GM18502 (cell line): Measurements from ENCODE around the gene PCDHGC4.
A peak's percentile ranks its signal among the peaks of the same experiment; 100 is the strongest.

ENCODE experiments used
- ATAC-seq: cut with Tn5 transposase; IDR thresholded peaks from one replicate; pipeline ENCODE4 v1.9.1; 2021; ENCODE audit warnings: mild to moderate bottlenecking; ENCODE audit not compliant: unreplicated experiment, poor library complexity

Gene PCDHGC4

DNA sequence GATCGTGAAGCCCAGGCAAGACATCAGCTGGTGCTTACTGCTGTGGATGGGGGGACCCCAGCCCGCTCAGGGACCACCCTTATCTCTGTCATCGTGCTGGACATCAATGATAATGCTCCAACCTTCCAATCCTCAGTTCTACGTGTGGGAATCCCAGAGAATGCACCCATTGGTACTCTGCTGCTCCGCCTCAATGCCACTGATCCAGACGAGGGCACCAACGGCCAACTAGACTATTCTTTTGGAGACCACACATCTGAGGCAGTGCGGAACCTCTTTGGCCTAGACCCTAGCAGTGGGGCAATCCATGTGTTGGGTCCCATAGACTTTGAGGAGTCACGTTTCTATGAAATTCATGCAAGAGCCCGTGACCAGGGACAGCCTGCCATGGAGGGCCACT, 5.0 kb downstream of the PCDHGC4 start:
- ATAC-seq, result no peak

- ATAC-seq, result no peak
Measured at GRCh38 chr5:141490271-141490670, 5.4 kb downstream of the PCDHGC4 start.

DNA sequence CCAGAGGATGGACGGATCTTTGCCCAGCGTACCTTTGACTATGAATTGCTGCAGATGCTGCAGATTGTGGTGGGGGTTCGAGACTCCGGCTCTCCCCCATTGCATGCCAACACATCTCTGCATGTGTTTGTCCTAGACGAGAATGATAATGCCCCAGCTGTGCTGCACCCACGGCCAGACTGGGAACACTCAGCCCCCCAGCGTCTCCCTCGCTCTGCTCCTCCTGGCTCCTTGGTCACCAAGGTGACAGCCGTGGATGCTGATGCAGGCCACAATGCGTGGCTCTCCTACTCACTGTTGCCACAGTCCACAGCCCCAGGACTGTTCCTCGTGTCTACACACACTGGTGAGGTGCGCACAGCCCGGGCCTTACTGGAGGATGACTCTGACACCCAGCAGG, 5.9 kb downstream of the PCDHGC4 start:
- no peak for ATAC-seq

DNA sequence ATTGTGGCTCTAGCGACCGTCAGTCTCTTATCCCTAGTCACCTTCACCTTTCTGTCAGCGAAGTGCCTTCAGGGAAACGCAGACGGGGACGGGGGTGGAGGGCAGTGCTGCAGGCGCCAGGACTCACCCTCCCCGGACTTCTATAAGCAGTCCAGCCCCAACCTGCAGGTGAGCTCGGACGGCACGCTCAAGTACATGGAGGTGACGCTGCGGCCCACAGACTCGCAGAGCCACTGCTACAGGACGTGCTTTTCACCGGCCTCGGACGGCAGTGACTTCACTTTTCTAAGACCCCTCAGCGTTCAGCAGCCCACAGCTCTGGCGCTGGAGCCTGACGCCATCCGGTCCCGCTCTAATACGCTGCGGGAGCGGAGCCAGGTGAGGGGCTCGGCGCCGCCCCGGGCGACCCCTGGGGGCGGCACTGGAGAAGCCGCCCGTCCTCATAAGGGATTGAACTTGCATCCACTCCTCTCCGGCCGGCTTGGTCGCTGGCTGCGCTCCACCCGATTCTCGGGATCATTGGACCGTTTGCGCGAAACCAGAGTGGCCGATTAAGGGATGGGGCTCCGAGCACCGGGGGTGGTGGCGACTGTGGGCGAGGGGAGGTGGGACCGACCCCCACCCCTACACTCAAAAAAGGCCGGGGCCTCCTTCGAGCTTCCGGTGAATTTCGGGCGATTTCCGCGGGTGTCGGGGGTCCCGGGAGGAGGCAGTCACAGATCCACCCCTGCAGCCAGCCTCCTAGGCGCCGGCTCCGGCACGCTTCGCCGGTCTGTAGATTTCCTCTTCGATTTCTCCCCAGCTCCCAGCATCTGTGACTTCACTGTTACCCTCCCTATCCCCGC, 6.7 kb downstream of the PCDHGC4 start:
- no peak for ATAC-seq

GRCh38 chr5:141492168-141492885, 7.5 kb downstream of the PCDHGC4 start:
- no peak for ATAC-seq

DNA sequence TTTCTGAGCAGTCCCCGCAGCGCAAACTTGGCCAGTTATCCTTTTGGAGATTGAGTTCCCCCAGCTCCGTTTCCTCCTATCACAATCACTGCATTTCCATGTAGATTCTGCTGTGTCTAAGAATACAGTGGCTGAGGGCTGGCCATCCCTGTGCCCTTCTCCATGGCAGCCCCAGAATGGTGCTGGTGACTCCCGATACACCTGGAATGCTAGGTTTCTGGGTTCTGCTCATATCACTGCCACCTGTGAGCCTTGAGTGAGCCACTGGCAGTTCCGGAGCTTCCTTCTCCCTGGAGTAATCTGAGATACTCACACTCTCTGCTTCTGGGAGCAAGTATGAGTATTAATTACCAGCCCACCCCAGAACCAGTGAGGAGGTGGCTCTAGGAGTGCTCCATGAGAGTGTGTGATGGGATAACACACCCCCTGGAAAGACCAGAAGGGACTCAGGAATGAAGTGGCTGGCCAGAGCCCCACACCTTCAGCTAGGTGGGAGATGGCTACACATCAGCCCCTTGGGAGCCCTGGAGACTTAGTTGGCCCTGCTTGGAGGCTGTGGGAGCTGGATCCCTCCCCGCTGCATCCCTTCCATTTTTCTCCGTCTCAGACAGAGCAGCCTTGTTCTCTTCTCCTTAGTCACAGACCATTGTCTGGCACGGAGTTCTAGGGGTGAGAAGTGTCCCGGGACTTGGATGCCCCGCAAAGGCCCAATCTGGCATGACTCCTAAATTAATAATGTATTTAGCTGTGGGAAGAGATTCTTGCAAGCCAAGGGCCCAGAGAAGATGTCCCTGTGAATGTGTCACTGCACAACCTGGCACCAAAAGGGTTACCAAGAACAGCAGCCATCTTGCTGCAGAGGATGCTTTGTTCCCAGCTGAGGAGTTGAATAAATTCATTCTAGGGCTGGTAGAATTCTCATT, 8.9 kb downstream of the PCDHGC4 start:
- no peak for ATAC-seq

DNA sequence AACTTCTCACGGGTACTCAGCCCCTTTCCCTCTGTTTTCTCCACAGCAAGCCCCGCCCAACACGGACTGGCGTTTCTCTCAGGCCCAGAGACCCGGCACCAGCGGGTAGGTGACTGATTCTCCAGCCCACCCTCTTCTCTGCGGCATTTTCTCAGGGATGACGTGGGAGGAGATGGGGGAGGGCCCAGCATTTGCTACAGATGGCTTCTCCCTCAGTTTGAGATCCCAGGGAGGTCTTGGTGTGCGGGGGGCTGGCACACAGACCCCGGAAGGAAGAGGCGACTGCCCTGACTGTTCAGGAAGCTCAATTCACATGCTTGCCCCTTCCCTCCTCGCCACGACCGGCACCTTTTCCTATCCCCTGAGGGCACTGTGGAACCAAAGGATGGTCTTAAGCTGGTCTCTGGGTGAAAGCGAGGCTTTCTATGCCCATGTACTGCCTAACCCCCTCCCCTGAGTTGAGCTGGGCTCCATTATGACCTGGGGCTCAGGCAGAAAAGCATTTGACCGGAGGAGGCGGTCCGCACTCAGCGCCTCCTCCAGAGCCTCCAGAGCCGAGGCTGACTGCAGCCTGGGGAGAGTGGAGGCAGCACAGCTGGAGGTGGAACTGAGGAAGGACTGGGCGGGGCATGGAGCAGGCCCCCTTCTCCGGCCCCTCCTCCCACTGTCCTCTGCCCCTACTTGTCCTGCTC, 10.1 kb downstream of the PCDHGC4 start:
- no peak for ATAC-seq

GRCh38 chr5:141495453-141495811, 10.6 kb downstream of the PCDHGC4 start:
- ATAC-seq, result no peak

DNA sequence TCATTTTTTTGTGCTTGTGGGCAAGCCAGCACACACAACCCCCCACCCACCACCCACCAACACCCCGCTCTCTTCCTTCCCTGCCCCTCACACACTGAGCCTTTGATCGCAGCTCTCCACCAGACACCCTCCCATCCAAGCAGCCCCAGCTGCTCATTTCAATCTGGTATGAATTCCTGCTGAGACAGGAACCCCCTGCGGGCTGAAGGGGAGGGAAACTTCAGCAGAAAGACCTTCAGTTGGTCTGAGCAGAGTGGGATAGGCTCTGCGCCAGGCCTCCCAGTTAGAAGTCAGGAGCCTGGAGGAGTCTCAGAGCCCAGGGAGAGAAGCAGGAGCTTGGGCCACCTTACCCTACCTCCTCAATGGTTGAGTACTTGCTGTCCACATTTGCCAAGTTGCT, 11.2 kb downstream of the PCDHGC4 start:
- no peak for ATAC-seq

DNA sequence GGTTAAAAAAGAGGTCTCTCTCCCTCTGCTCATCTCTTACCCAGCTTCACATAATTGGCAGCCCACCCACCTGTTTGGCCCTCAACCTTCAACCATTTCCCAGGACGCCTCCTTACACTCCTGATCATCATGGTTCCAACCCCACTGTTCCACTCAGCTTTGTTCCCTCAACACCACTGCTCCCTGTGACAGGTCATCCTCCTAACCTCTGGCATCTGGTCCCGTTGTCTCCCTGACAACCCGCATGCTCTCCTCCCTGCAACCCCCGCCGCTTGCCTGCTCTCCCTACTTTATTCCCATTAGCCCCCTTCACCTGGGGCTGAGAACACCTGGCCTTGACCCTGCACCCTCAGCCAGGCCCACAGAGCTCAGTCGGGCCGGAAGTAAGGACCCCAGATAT, 16.9 kb downstream of the PCDHGC4 start:
- no peak for ATAC-seq

- no peak for ATAC-seq
Measured at GRCh38 chr5:141503681-141504080, 18.9 kb downstream of the PCDHGC4 start.

GRCh38 chr5:141504216-141504615, 19.4 kb downstream of the PCDHGC4 start:
- no peak for ATAC-seq

- no peak for ATAC-seq
Measured at GRCh38 chr5:141506381-141507155, 21.7 kb downstream of the PCDHGC4 start.

GRCh38 chr5:141507387-141508091, 22.7 kb downstream of the PCDHGC4 start:
- peak; percentile 36 for ATAC-seq

DNA sequence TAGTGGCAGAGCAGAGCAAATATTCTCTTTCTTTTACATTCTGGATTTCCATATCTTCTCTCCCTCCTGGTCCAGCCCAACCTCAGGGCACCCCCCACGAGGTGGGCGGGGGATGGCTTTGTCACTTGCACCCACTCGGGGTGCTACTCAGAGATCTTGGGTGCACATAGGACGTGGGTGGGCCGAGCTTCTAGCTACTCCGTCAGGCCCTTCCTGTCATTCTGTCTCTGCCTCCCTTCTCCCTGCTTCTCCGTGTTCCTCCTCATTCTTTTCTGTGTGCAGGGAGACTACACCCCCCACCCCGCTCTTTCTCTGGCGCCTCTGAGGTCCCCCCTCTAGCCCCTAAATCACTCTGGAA, 23.6 kb downstream of the PCDHGC4 start:
- ATAC-seq, result no peak

- no peak for ATAC-seq
Measured at GRCh38 chr5:141508798-141509611, 24.2 kb downstream of the PCDHGC4 start.

GRCh38 chr5:141510160-141510559, 25.3 kb downstream of the PCDHGC4 start:
- ATAC-seq, result no peak
